Activated naive CD4-positive, alpha-beta T cell treated with anti-CD3 and anti-CD28 coated beads, Interleukin-2, amount 50 U/mL, for 16 hours (primary cell): Measurements from ENCODE around the gene KCNJ10.

Experiments used
- DNase-seq: peaks from one replicate; pipeline ENCODE4 v3.0.0-alpha.2; 2020

The KCNJ10 gene

GRCh38 chr1:159985473-159985872, 84.5 kb downstream of the KCNJ10 start:
- DNase-seq, result no peak

GRCh38 chr1:159983681-159984080, 86.3 kb downstream of the KCNJ10 start:
- no peak for DNase-seq

- no peak for DNase-seq
Measured at GRCh38 chr1:159982280-159982679, 87.7 kb downstream of the KCNJ10 start.

DNA sequence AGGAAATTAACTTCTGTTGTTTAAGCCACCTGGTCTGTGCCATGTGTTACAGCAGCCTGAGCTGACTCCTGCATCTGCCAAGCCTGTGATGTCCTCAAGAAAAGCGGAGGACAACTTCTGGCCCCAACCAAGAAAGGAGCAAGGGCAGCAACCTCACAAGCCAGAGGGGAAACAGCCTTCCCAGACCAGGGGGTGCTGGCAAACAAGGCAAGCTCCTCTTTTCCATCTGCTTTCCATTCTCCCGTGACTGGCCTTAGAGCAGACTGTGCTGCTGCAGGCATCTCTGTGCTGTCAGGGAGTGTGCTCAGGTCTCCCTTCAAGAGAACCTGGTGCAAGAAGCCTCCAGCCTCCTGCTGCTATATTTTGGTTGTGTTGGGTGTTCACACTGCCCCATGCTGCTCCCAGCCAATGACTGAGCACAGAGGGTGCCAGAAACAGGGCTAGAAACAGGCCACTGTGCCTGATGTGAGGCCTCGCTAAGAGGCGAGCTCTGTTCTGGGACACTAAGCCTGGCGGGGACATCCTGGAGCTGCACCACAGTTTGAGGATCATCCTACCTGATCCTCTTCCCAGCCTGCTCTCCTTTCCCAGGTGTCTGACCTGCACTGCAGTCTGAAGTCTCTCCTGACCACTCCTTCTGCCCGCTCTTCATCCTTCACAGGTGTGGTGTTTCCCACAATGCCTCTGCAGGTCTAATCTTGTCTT, 88.5 kb downstream of the KCNJ10 start:
- no peak for DNase-seq

GRCh38 chr1:159980786-159981185, 89.2 kb downstream of the KCNJ10 start:
- no peak for DNase-seq

GRCh38 chr1:159980076-159980475, 89.9 kb downstream of the KCNJ10 start:
- no peak for DNase-seq

DNA sequence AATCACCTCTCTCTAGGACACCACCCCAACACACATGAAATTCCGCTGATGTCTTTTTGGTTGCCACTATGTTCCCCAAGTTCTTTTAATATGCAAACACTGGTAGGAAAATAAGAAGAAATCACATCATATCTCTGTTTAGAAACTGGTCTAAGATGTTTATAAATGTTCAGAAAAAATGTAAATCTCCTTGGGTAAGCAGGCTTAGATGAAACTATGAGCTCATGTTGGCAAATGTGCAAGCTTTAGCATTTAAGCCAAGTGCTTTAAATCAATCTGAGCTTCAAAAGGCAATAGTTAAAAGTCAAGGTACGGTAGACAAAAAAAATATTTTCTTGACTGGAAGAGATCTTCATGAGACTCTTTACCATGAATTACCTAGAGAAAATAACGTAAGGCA, 90.7 kb downstream of the KCNJ10 start:
- no peak for DNase-seq

DNA sequence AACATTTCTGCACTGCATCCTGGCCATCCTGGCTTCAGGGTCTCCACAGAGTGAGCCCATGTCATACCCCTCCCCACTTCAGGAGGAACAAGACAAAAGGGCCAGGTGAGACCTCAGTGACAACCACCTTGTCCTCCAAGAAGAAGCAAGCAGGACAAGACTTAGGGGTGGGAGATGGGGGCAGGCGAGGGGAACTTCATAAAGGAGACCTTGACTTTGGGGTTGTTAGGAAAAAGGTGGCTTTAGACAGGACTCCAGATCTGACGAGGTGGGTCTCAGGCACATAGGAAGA, 91.9 kb downstream of the KCNJ10 start:
- no peak for DNase-seq

GRCh38 chr1:159977364-159978106, 92.4 kb downstream of the KCNJ10 start:
- no peak for DNase-seq

DNA sequence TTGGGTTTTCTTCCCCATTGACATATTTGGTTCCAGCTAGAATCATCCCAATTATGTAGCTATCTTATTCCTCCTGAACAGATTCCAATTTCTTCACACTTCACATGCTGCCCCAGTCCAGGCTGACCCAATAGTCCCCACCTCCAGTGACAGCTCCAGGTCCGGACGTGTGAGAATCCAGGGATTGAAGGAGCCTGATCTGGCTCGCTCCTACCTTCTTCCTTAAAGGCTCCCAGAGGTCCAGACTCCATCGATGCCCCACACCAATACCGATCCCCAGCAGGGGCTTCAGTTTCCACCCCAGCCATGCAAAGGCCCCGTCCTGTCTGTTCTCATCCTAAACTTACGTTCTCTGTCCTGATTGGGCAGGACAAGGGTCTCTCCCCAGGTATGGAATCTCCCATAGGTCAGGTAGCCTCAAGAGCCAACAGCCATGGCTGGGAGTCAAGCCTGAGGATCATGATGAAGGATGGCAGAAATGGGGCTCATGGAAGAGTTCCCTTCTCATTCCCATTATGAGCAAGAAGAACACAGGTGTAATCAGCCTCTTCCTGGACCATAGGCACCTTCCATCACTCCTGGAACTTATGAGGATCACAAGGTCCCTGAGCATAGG, 95.5 kb downstream of the KCNJ10 start:
- DNase-seq, result no peak

GRCh38 chr1:159973350-159973940, 96.5 kb downstream of the KCNJ10 start:
- no peak for DNase-seq

GRCh38 chr1:159972443-159973205, 97.3 kb downstream of the KCNJ10 start:
- no peak for DNase-seq

GRCh38 chr1:159970932-159971342, 99.0 kb downstream of the KCNJ10 start:
- DNase-seq, result no peak

DNA sequence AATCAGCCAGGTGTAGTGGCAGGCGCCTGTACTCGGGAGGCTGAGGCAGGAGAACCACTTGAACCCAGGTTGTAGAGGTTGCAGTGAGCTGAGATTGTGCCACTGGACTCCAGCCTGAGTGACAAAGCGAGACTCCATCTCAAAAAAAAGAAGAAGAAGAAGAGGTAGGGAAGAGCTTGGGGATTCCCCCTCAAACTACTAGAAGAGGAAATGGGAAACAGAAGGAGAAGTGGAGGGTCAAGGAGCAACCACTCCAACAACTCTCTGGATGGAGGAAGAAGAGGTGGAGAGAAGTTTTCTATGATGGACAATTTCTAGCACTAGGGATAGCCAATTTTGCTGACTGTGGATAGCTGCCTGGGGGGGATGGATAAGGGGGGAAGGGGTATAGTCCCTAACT, 101.1 kb downstream of the KCNJ10 start:
- no peak for DNase-seq

- DNase-seq, result no peak
Measured at GRCh38 chr1:159965263-159965662, 104.7 kb downstream of the KCNJ10 start.

- DNase-seq, result no peak
Measured at GRCh38 chr1:159964144-159964543, 105.8 kb downstream of the KCNJ10 start.

DNA sequence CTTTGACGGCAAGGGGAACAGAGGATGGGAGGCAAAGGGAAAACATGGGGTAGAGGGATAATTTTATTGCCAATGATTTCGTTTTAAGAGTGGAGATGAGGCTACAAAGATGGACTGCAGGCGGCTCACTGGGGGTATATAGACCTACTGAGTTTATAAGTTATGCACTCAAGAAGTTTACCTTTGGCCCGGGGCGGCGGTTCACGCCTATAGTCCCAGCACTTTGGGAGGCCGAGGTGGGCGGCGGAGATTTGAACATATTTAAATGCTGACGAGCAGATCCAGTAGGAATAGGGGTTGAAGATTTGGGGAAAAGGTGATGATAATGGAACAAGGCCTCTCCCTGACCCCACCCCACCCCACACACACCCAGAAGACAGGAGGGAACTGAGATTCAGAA, 107.8 kb downstream of the KCNJ10 start:
- DNase-seq, result no peak

- no peak for DNase-seq
Measured at GRCh38 chr1:159961636-159962035, 108.3 kb downstream of the KCNJ10 start.

DNA sequence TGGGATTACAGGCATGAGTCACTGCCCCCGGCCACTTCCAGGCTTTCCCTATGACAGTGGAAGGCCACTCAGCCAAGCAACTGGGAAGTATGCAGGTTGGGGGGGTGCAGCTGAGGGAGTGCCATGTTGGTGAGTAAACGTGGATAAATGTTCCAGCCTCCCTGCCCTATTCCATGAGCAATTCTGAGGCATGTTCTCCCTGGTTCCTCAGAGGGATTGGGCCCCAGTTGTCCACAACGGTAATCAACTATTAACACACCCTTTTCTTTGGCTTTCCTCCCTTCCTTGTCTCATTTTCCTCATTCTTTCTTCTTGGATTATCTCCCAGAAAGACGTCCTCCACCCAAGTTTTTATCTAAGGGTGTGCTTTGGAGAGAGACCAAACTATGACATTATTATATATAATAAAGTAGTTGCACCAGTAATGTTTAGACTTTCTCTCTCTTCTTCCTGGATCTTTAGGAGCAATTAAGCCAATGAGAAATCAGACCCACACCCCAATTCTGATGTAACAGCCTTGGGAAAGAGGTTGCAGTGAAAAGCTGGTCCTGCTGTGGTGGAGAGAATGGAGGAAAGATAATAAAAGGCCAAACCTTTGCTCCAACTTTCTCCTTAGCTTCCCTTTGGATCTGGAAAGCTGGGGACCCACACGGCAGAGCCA, 109.1 kb downstream of the KCNJ10 start:
- no peak for DNase-seq

DNA sequence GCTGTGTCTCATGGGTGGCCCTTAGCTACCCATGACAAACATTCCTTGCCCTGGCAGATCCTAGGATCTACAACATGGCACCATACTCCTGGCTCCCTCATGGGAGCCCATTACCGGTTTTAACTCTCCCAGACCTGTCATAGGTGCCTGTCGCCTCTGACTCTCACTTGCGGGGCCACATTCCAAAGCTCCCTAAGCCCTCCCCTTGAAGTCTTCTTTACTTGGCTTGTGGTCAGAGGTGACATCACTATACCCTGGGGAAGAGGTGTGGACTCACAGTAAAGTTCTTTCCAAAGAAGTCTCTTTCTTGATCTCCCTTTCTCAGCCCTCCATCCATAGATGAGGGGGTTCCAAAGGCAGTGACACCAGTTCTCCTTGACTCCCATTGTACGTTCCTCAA, 110.5 kb downstream of the KCNJ10 start:
- DNase-seq, result no peak

- no peak for DNase-seq
Measured at GRCh38 chr1:159958719-159959380, 111.1 kb downstream of the KCNJ10 start.

DNA sequence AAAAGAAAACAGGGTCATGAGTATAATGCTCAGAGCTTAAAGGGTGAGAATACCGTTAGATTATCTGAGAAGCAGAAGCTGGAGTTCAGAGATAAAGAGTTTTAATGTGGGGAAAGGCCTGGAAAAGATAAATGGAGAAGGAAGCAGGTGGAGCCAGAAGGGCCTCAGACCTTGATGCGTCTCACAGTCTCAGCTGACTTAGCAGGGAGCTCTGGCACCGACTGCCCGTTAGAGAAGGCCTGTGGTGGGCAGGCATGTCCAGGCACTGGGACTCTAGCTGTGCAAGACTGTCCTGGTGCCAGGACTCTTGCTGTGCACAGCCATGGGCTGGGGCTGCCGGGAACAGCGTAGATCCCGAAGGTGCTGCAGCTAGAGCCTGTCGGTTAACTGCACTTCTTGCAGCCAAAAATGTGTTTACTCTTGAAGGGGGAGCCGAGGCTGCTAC, 112.1 kb downstream of the KCNJ10 start:
- no peak for DNase-seq
